Endothelial cell of umbilical vein (primary cell): ENCODE measurements around the gene SPDYE1. TPM values are rescaled to one million over a fixed set of nuclear protein-coding genes. Genes with fewer than 3 reads are reported as not detected.

Experiments used
- BruUV-seq: library from RNA; stranded (reverse); fragments of 400-500 nt; replicated peaks from 2 replicates; lab custom pipeline; 2021; lab: Mats Ljungman, UMichigan
- CTCF ChIA-PET: fragments of 300-600, 350-600 bp; sonication (Branson Sonifier 250); formaldehyde crosslinking; loops from one replicate; lab custom pipeline; 2021; ENCODE audit warnings: antibody characterized with exemption, inconsistent platforms; lab: Charles Lee
- POLR2A ChIA-PET: fragments of 300-600, 350-600 bp; sonication (Branson Sonifier 250); formaldehyde crosslinking; loops from one replicate; lab custom pipeline; 2021; ENCODE audit warnings: antibody characterized with exemption, inconsistent platforms; lab: Charles Lee
- DNase-seq: peaks from one replicate; pipeline ENCODE4 v3.0.0-alpha.2; 2011; ENCODE audit warnings: low read depth, low spot score
- FAIRE-seq: peaks from 2 replicates; lab custom pipeline; 2011; peaks lifted over from hg19 to GRCh38; lab: Jason Lieb, UNC
- H2AFZ ChIP-seq: 2 replicates; pipeline ENCODE4 v1.6.0; 2012; ENCODE audit warnings: low read depth, low read length, control low read depth, inconsistent platforms
- H3K27ac ChIP-seq: 2 replicates; pipeline ENCODE4 v1.5.1; 2011; ENCODE audit warnings: low read depth, mild to moderate bottlenecking, control low read depth, low read length, moderate library complexity; ENCODE audit not compliant: insufficient read depth
- H3K27me3 ChIP-seq, 2 experiments: 2 replicates each; pipeline versions ENCODE4 v1.6.0 to v1.6.1; 2011; ENCODE audit warnings: low read length in 2 of 2, mixed read lengths in 1 of 2; ENCODE audit not compliant: control insufficient read depth in 2 of 2, insufficient read depth in 2 of 2
- H3K36me3 ChIP-seq, 2 experiments: 2 replicates in 1 of 2; 3 replicates in 1 of 2; pipeline ENCODE4 v1.5.1; 2011; ENCODE audit warnings: low read length in 2 of 2, mild to moderate bottlenecking in 1 of 2, moderate library complexity in 1 of 2; ENCODE audit not compliant: control insufficient read depth in 2 of 2, insufficient read depth in 2 of 2; ENCODE audit errors: extremely low read depth in 1 of 2
- H3K4me1 ChIP-seq: 3 replicates; pipeline ENCODE4 v1.5.1; 2011; ENCODE audit warnings: mild to moderate bottlenecking, low read length; ENCODE audit not compliant: control insufficient read depth, insufficient read depth; ENCODE audit errors: extremely low read depth
- H3K4me2 ChIP-seq: 2 replicates; pipeline ENCODE4 v1.6.1; 2011; ENCODE audit warnings: low read length, control low read depth, mixed read lengths; ENCODE audit not compliant: insufficient read depth
- H3K4me3 ChIP-seq, 3 experiments: fragments of 200-600 bp in 1 of 3; sonication (generic), shearing (Covaris generic) in 1 of 3; replicated peaks in 1 of 3; 2 replicates each; pipeline ENCODE4 v1.5.1; 2011 to 2016; ENCODE audit warnings: control low read depth in 3 of 3, low read length in 3 of 3, mild to moderate bottlenecking in 2 of 3, inconsistent platforms in 1 of 3, low read depth in 1 of 3, moderate library complexity in 1 of 3; ENCODE audit not compliant: insufficient read depth in 1 of 3
- H3K79me2 ChIP-seq: 2 replicates; pipeline ENCODE4 v1.6.0; 2012; ENCODE audit warnings: low read length, inconsistent platforms; ENCODE audit not compliant: control insufficient read depth, insufficient read depth
- H3K9ac ChIP-seq: replicated peaks from 2 replicates; pipeline ENCODE3; 2011; ENCODE audit warnings: low read length, control low read depth; ENCODE audit not compliant: insufficient read depth; ENCODE audit errors: extremely low read depth
- H3K9me1 ChIP-seq: replicated peaks from 3 replicates; pipeline ENCODE4 v1.6.0; 2011; ENCODE audit warnings: mild to moderate bottlenecking, low read length; ENCODE audit not compliant: control insufficient read depth, insufficient read depth; ENCODE audit errors: extremely low read depth
- H3K9me3 ChIP-seq: replicated peaks from 2 replicates; pipeline ENCODE4 v1.5.1; 2012; ENCODE audit warnings: low read length, inconsistent platforms; ENCODE audit not compliant: control insufficient read depth, insufficient read depth
- H4K20me1 ChIP-seq: replicated peaks from 2 replicates; pipeline ENCODE3; 2011; ENCODE audit warnings: mild to moderate bottlenecking, low read length; ENCODE audit not compliant: control insufficient read depth, insufficient read depth; ENCODE audit errors: extremely low read depth
- CTCF ChIP-seq, 2 donors: IDR thresholded peaks; 1 replicate in 1 of 2; 2 replicates in 1 of 2; pipeline ENCODE4 v1.5.1; 2011; ENCODE audit warnings: low read length in 2 of 2, mild to moderate bottlenecking in 2 of 2, moderate library complexity in 2 of 2, control low read depth in 1 of 2, inconsistent platforms in 1 of 2, low read depth in 1 of 2; ENCODE audit not compliant: insufficient read depth in 1 of 2; ENCODE audit errors: extremely low read depth in 1 of 2
- EZH2 ChIP-seq: IDR thresholded peaks from 2 replicates; pipeline ENCODE4 v1.6.1; 2012; ENCODE audit warnings: borderline replicate concordance, low read depth, mild to moderate bottlenecking, moderate library complexity, low read length, inconsistent platforms; ENCODE audit not compliant: severe bottlenecking
- FOS ChIP-seq: IDR thresholded peaks from 2 replicates; pipeline ENCODE4 v1.6.1; 2011; ENCODE audit warnings: mild to moderate bottlenecking, low read length, moderate library complexity, borderline replicate concordance; ENCODE audit not compliant: insufficient read depth
- GATA2 ChIP-seq: IDR thresholded peaks from 2 replicates; pipeline ENCODE4 v1.7.0; 2011; ENCODE audit warnings: low read depth, mild to moderate bottlenecking, moderate library complexity, mixed read lengths, low read length; ENCODE audit not compliant: insufficient read length, insufficient read depth
- JUN ChIP-seq: IDR thresholded peaks from 2 replicates; pipeline ENCODE4 v1.6.1; 2011; ENCODE audit warnings: borderline replicate concordance, low read depth; ENCODE audit not compliant: insufficient read length, insufficient read depth
- MAX ChIP-seq: IDR thresholded peaks from 2 replicates; pipeline ENCODE4 v1.6.1; 2011; ENCODE audit not compliant: insufficient read depth, insufficient read length
- MYC ChIP-seq: IDR thresholded peaks from one replicate; pipeline ENCODE4 v1.6.1; 2011; ENCODE audit warnings: mild to moderate bottlenecking, low read depth, low read length
- POLR2A ChIP-seq: IDR thresholded peaks from 2 replicates; pipeline ENCODE4 v1.6.1; 2012; ENCODE audit warnings: low read depth, mild to moderate bottlenecking, control low read depth, low read length
- POLR2AphosphoS5 ChIP-seq: IDR thresholded peaks from 2 replicates; pipeline ENCODE4 v1.6.1; 2012; ENCODE audit warnings: low read depth, mild to moderate bottlenecking, control low read depth, low read length, moderate library complexity; ENCODE audit not compliant: insufficient read depth
- dilution Hi-C: fragments of 300-500 bp; cut with MboI; formaldehyde crosslinking; loops from one replicate; pipeline ENCODE4 v1.15.0; 2019; ENCODE audit warnings: low sequenced_read_pairs; ENCODE audit not compliant: extremely low pct_ligation_motif_present
- intact Hi-C: fragments of 100-400 bp; cut with micrococcal nuclease; formaldehyde crosslinking; loops from one replicate; pipeline ENCODE4 v1.10.0; 2022
- polyA plus RNA-seq, 4 experiments: library from polyadenylated mRNA; depleted of rRNA in 3 of 4; stranded (reverse) in 3 of 4; unstranded in 1 of 4; fragments of >200 nt; gene quantifications; 2 replicates each; pipeline versions ENCODE4 v1.2.1 to v1.2.3, GENCODE V29; 2011 to 2012; ENCODE audit warnings: missing spikeins in 1 of 4
- total RNA-seq: library from RNA; stranded (reverse); gene quantifications from 2 replicates; pipeline ENCODE4 v1.2.3, GENCODE V29; 2021

SPDYE1 gene
- total and polyA plus RNA-seq, 2 donors (not counting 3 experiments of a cell fraction or from before 2014, with no cell fraction given), result not detected

- Histone ChIP-seq H3K9me1 (no peaks in the 10 kb centered on the region), H3K4me3 (no peak overlapping the region), H3K36me3 (peaks cover 7 to 43% of the 10 kb centered on the region in 2 experiments), H3K27ac (no peak overlapping the region), H3K4me1 (no peaks in the 10 kb centered on the region), H3K9me3 (no peaks in the 10 kb centered on the region), H3K9ac (no peak overlapping the region), H3K4me2 (no peak overlapping the region), H2AFZ (no peak overlapping the region), H3K79me2 (peaks cover 14% of the 10 kb centered on the region), H3K27me3 (no peaks in the 10 kb centered on the region), H4K20me1 (no peaks in the 10 kb centered on the region)
- DNase-seq, result no peak
- TF ChIP-seq FOS (no peak), MYC (no peak), MAX (no peak), CTCF (IDR thresholded peaks at IDR 0.05; ENCODE audit: extremely low read depth in 1 of 2, insufficient read depth in 1 of 2, low read depth in 1 of 2, low read length in 2 of 2) (no peak), JUN (no peak), GATA2 (no peak), POLR2AphosphoS5 (no peak), POLR2A (no peak), EZH2 (no peak)
- intact Hi-C loops (no loop called here), dilution Hi-C loops (no loop called here)
- BruUV-seq, result no TSS peak
- CTCF ChIA-PET, result interaction anchor here (1.5 kb wide), 1 partner anchor 33 kb away, joined by 5 read pairs; no protein-coding TSS in a partner anchor
- no peak for FAIRE-seq
- POLR2A ChIA-PET, result interaction anchor here (0.6 kb wide), 1 partner anchor 33 kb away, joined by 3 read pairs; no protein-coding TSS in a partner anchor
Observed at GRCh38 chr7:44052771-44053365, 55.2 kb downstream of the SPDYE1 start.
